ENCODE measurements around the gene SLC29A3.

DNA sequence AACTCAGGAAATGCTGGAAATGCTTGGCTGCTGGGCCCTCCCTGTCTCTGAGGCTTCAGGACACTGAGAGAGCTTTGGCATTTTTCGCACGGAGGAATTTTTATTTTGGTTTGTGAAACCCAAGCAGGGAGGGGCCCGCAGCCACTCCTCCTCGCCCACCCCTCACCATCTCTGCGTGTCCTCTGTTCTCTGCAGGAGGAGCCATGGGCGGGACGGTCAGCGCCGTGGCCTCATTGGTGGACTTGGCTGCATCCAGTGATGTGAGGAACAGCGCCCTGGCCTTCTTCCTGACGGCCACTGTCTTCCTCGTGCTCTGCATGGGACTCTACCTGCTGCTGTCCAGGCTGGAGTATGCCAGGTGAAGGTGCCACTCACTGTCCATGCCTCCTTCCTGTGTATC lies 36.8 kb downstream of the SLC29A3 start:
- TF ChIP-seq, protein P1, sequence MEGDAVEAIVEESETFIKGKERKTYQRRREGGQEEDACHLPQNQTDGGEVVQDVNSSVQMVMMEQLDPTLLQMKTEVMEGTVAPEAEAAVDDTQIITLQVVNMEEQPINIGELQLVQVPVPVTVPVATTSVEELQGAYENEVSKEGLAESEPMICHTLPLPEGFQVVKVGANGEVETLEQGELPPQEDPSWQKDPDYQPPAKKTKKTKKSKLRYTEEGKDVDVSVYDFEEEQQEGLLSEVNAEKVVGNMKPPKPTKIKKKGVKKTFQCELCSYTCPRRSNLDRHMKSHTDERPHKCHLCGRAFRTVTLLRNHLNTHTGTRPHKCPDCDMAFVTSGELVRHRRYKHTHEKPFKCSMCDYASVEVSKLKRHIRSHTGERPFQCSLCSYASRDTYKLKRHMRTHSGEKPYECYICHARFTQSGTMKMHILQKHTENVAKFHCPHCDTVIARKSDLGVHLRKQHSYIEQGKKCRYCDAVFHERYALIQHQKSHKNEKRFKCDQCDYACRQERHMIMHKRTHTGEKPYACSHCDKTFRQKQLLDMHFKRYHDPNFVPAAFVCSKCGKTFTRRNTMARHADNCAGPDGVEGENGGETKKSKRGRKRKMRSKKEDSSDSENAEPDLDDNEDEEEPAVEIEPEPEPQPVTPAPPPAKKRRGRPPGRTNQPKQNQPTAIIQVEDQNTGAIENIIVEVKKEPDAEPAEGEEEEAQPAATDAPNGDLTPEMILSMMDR (IDR thresholded peaks at IDR 0.05; ENCODE audit: control extremely low read depth in 1 of 3, insufficient read depth in 1 of 3, low read depth in 1 of 3, low read length in 3 of 3) = no peak
- TF ChIP-seq EZH2 (IDR thresholded peaks at IDR 0.05; ENCODE audit: low read depth, low read length, severe bottlenecking) (no peak), ASH2L (IDR thresholded peaks at IDR 0.05; ENCODE audit: low read length) (no peak)

Measured in H1 (cell line).